ENCODE data around the gene CSTF2T.
A peak's percentile ranks its signal among the peaks of the same experiment; 100 is the strongest.

The CSTF2T gene, protein sequence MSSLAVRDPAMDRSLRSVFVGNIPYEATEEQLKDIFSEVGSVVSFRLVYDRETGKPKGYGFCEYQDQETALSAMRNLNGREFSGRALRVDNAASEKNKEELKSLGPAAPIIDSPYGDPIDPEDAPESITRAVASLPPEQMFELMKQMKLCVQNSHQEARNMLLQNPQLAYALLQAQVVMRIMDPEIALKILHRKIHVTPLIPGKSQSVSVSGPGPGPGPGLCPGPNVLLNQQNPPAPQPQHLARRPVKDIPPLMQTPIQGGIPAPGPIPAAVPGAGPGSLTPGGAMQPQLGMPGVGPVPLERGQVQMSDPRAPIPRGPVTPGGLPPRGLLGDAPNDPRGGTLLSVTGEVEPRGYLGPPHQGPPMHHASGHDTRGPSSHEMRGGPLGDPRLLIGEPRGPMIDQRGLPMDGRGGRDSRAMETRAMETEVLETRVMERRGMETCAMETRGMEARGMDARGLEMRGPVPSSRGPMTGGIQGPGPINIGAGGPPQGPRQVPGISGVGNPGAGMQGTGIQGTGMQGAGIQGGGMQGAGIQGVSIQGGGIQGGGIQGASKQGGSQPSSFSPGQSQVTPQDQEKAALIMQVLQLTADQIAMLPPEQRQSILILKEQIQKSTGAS

GRCh38 chr10:51699475-51700227 lies at the start of gene CSTF2T:
Gene CSTF2T, minus strand, starts transcription at chr10:51699595. Its CDS starts 46 bp downstream, at chr10:51699549.
- TF ChIP-seq CTCF (IDR thresholded peaks at IDR 0.05; ENCODE audit: low read depth, low read length, missing control alignments): no peak
- in situ Hi-C loops (cut with HindIII; ENCODE audit: low sequenced_read_pairs): no loop called here
- peak within 1 kb of the TSS; percentile 82 for H3K4me3 ChIP-seq (ENCODE audit: low read depth, low read length)
- peak; percentile 92 for DNase-seq (ENCODE audit: low read depth)

GRCh38 chr10:51748959-51749358 lies 49.6 kb upstream of the CSTF2T start:
- in situ Hi-C loops (cut with HindIII; ENCODE audit: low sequenced_read_pairs): no loop called here
- no peak for DNase-seq (ENCODE audit: low read depth)
- no peak overlapping the region for H3K4me3 ChIP-seq (ENCODE audit: low read depth, low read length)
- TF ChIP-seq CTCF (IDR thresholded peaks at IDR 0.05; ENCODE audit: low read depth, low read length, missing control alignments): no peak

- DNase-seq (ENCODE audit: low read depth): no peak
- no peak for TF ChIP-seq CTCF (IDR thresholded peaks at IDR 0.05; ENCODE audit: low read depth, low read length, missing control alignments)
- H3K4me3 ChIP-seq (ENCODE audit: low read depth, low read length): no peak overlapping the region
- in situ Hi-C loops (cut with HindIII; ENCODE audit: low sequenced_read_pairs): no loop called here
These were observed 47.8 kb upstream of the CSTF2T start for GRCh38 chr10:51747216-51747615.

GRCh38 chr10:51745397-51745796 lies 46.0 kb upstream of the CSTF2T start:
- in situ Hi-C loops (cut with HindIII; ENCODE audit: low sequenced_read_pairs): no loop called here
- no peak for DNase-seq (ENCODE audit: low read depth)
- no peak for TF ChIP-seq CTCF (IDR thresholded peaks at IDR 0.05; ENCODE audit: low read depth, low read length, missing control alignments)
- no peak overlapping the region for H3K4me3 ChIP-seq (ENCODE audit: low read depth, low read length)

DNA sequence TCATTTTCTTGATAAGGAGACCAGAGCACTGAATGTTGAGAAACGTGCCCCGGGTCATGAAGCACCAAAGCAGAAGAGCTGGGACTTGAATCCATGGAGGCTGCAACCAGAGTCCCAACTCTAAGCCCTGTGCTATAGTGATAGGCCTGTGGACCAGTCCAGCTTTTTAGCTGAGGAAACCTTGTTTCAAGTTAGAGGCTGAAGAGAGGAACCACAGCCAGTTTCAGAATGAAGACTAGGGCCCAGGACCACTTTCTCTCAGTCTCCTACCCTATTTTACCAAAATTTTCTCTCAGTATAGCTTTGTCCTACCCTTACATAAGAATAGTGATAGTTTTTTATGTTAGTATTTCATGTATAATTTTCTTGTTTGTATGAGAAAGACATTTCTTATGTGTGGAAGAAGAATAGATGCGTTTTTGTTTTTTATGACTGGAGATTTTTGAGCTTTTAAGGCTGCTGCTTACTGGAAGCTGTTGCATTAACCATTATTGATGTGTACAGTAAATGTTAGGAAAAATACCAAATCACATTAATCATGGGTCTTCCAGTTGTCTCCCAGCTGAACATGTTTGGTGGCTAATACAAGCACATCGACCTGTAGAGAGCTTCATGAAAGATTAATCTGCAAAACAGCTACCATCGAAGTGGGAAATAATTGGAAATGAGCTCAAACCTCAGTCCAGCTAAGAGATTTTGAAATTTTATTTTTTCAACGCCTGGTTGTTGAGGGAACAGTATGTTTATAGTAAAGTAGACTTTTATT lies 45.0 kb upstream of the CSTF2T start:
- no peak for DNase-seq (ENCODE audit: low read depth)
- TF ChIP-seq CTCF (IDR thresholded peaks at IDR 0.05; ENCODE audit: low read depth, low read length, missing control alignments): no peak
- H3K4me3 ChIP-seq (ENCODE audit: low read depth, low read length): no peak overlapping the region
- in situ Hi-C loops (cut with HindIII; ENCODE audit: low sequenced_read_pairs): no loop called here

DNA sequence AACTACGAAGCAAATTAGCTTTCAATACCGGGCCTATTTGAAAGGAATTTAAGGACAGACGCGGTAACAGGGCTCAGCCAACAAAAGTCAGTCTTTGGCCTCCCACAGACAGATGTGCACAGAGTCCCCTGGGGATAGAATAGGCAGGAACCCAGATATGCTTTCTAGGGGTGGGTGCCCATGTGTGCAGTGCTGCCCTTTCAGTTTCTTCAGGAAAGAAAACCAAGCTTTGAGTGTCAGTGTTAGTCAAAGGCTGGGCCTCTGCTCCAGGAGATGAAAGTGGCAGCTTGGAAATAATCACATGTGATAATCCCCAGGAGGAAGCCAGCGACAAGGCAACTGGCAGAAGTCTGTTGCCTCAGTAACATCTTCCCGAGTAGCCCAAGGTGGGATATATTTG lies 43.8 kb upstream of the CSTF2T start:
- DNase-seq (ENCODE audit: low read depth): no peak
- TF ChIP-seq CTCF (IDR thresholded peaks at IDR 0.05; ENCODE audit: low read depth, low read length, missing control alignments): no peak
- in situ Hi-C loops (cut with HindIII; ENCODE audit: low sequenced_read_pairs): no loop called here
- H3K4me3 ChIP-seq (ENCODE audit: low read depth, low read length): no peak overlapping the region

Data from astrocyte of the cerebellum (primary cell).